Measurements from ENCODE around the gene NIT1.

The NIT1 gene

GRCh38 chr1:161117759-161118581 lies at the start of gene NIT1, which contains the start of gene PFDN2:
NIT1 (plus strand) TSS chr1:161118105; CDS start chr1:161118177, 72 bp downstream.
PFDN2 (minus strand) TSS chr1:161118037; CDS start chr1:161118026, 11 bp downstream.
- peak; percentile 87 for DNase-seq (ENCODE audit: extremely low spot score, insufficient read length, low read depth)
- peak; percentile 79 for FAIRE-seq

GRCh38 chr1:161068306-161069234 lies 49.3 kb upstream of the NIT1 start:
- FAIRE-seq = peak; percentile 99
- peak; percentile 64 for DNase-seq (ENCODE audit: extremely low spot score, insufficient read length, low read depth)

- FAIRE-seq (peak; percentile 53), DNase-seq (ENCODE audit: extremely low spot score, insufficient read length, low read depth) (no peak)
These were observed 48.7 kb upstream of the NIT1 start for GRCh38 chr1:161069241-161069640.

- FAIRE-seq (peak; percentile 99), DNase-seq (ENCODE audit: extremely low spot score, insufficient read length, low read depth) (peak; percentile 94)
These were observed 48.1 kb upstream of the NIT1 start, which contains the start of gene ARHGAP30 for GRCh38 chr1:161069731-161070270. ARHGAP30 (minus strand) TSS chr1:161069891; CDS start chr1:161069624, 267 bp downstream.

GRCh38 chr1:161070761-161071160 lies 47.1 kb upstream of the NIT1 start:
- FAIRE-seq (no peak), DNase-seq (ENCODE audit: extremely low spot score, insufficient read length, low read depth) (no peak)

- no peak for DNase-seq (ENCODE audit: extremely low spot score, insufficient read length, low read depth)
These were observed 46.0 kb upstream of the NIT1 start for GRCh38 chr1:161071886-161072371.

GRCh38 chr1:161072751-161073449 lies 45.0 kb upstream of the NIT1 start:
- FAIRE-seq = no peak
- no peak for DNase-seq (ENCODE audit: extremely low spot score, insufficient read length, low read depth)

More at GRCh38 chr1:161071886-161072371, 46.0 kb upstream of the NIT1 start:
- FAIRE-seq = peak; percentile 49

- FAIRE-seq (no peak), DNase-seq (ENCODE audit: extremely low spot score, insufficient read length, low read depth) (no peak)
These were observed 44.3 kb upstream of the NIT1 start for GRCh38 chr1:161073474-161074121.

- FAIRE-seq = no peak
- no peak for DNase-seq (ENCODE audit: extremely low spot score, insufficient read length, low read depth)
These were observed 43.1 kb upstream of the NIT1 start for GRCh38 chr1:161074676-161075368.

GRCh38 chr1:161076410-161076809 lies 41.5 kb upstream of the NIT1 start:
- DNase-seq (ENCODE audit: extremely low spot score, insufficient read length, low read depth) (no peak), FAIRE-seq (no peak)

GRCh38 chr1:161077426-161077825 lies 40.5 kb upstream of the NIT1 start:
- FAIRE-seq (no peak), DNase-seq (ENCODE audit: extremely low spot score, insufficient read length, low read depth) (no peak)

GRCh38 chr1:161079436-161080110 lies 38.3 kb upstream of the NIT1 start:
- DNase-seq (ENCODE audit: extremely low spot score, insufficient read length, low read depth) (no peak), FAIRE-seq (no peak)

GRCh38 chr1:161080441-161081405 lies 37.2 kb upstream of the NIT1 start:
- FAIRE-seq (no peak), DNase-seq (ENCODE audit: extremely low spot score, insufficient read length, low read depth) (no peak)

GRCh38 chr1:161081519-161081918 lies 36.4 kb upstream of the NIT1 start:
- FAIRE-seq = no peak
- DNase-seq (ENCODE audit: extremely low spot score, insufficient read length, low read depth) = no peak

GRCh38 chr1:161082483-161082882 lies 35.4 kb upstream of the NIT1 start:
- FAIRE-seq = no peak
- no peak for DNase-seq (ENCODE audit: extremely low spot score, insufficient read length, low read depth)

- DNase-seq (ENCODE audit: extremely low spot score, insufficient read length, low read depth) (no peak), FAIRE-seq (no peak)
These were observed 34.7 kb upstream of the NIT1 start for GRCh38 chr1:161082996-161083747.
